MG63 (cell line): Measurements from ENCODE around the gene TMEM79. TPM values are rescaled to one million over a fixed set of nuclear protein-coding genes. Genes with fewer than 3 reads are reported as not detected.

ENCODE experiments used
- DNase-seq: peaks from one replicate; pipeline ENCODE4 v3.0.0-alpha.2; 2020
- H3K27me3 ChIP-seq: fragments of 250-450 bp; sonication (Bioruptor Pico); 2 replicates; pipeline ENCODE4 v1.5.1; 2020; ENCODE audit warnings: mild to moderate bottlenecking, moderate library complexity
- H3K36me3 ChIP-seq: fragments of 250-450 bp; sonication (Bioruptor Pico); 2 replicates; pipeline ENCODE4 v1.5.1; 2020; ENCODE audit warnings: mild to moderate bottlenecking, moderate library complexity
- H3K4me3 ChIP-seq: fragments of 250-450 bp; sonication (Bioruptor Pico); 2 replicates; pipeline ENCODE4 v1.5.1; 2020; ENCODE audit warnings: mild to moderate bottlenecking, moderate library complexity
- H3K9me3 ChIP-seq: fragments of 250-450 bp; sonication (Bioruptor Pico); 2 replicates; pipeline ENCODE4 v1.5.1; 2020; ENCODE audit warnings: mild to moderate bottlenecking, moderate library complexity
- total RNA-seq: library from RNA; depleted of rRNA; stranded (reverse); fragments of >200 nt; shearing (Covaris generic); gene quantifications from 2 replicates; pipeline ENCODE4 v1.2.3, GENCODE V29; 2014; ENCODE audit warnings: low replicate concordance; rRNA removed

The TMEM79 gene, protein sequence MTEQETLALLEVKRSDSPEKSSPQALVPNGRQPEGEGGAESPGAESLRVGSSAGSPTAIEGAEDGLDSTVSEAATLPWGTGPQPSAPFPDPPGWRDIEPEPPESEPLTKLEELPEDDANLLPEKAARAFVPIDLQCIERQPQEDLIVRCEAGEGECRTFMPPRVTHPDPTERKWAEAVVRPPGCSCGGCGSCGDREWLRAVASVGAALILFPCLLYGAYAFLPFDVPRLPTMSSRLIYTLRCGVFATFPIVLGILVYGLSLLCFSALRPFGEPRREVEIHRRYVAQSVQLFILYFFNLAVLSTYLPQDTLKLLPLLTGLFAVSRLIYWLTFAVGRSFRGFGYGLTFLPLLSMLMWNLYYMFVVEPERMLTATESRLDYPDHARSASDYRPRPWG
- total RNA-seq = 2.4 and 5.8 TPM in 2 replicates

DNA sequence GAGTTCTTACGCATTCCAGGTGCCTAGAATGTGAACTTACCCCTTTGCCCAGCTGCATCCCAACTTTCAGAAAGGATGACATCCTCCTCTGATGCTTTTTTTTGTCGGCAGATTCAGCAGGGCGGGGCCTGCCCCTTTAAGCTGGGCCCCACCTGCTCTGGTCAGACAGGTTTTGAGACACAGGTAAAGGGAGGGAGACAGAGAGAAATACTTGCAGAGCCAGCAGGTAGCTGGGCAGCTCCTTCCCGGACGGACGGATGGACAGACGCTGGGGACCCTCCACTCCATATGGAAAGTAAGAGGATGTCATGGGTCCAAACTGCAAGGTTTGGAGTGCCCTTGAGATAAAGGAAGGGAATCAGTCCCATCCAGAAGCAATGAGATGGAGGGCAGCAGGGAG lies at the start of gene TMEM79:
TSS of gene TMEM79 (plus strand) at position 214 of the 400 bp plus-strand sequence. CDS start 902 bp downstream, outside the sequence.
- Histone ChIP-seq H3K9me3 (no peaks in the 10 kb centered on the region), H3K4me3 (peak within 1 kb of the TSS; percentile 92), H3K36me3 (peaks cover 38% of the 10 kb centered on the region), H3K27me3 (no peaks in the 10 kb centered on the region)
- DNase-seq = no peak

DNA sequence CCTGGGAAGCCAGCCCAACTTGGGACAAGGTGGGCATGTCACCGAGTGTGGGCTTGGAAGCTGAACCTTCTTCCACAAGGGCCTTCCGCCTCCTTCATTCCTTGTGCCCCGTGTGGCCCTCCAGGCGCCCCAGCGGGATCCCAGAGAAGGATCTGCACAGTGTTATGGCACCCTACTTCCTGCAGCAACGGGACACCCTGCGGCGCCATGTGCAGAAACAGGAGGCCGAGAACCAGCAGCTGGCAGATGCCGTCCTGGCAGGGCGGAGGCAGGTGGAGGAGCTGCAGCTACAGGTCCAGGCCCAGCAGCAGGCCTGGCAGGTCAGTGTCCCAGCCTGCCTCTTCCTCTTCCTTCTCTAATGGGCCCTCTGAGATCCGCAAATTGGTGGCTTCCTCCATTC lies 48.0 kb upstream of the TMEM79 start:
- no peaks in the 10 kb centered on the region for H3K9me3 ChIP-seq
- H3K27me3 ChIP-seq = no peaks in the 10 kb centered on the region
- H3K36me3 ChIP-seq = peaks cover 54% of the 10 kb centered on the region
- H3K4me3 ChIP-seq = no peak overlapping the region
- no peak for DNase-seq

GRCh38 chr1:156238248-156238647 lies 45.9 kb upstream of the TMEM79 start:
- H3K9me3 ChIP-seq = no peaks in the 10 kb centered on the region
- H3K36me3 ChIP-seq = peaks cover 55% of the 10 kb centered on the region
- no peak for DNase-seq
- no peaks in the 10 kb centered on the region for H3K27me3 ChIP-seq
- H3K4me3 ChIP-seq = no peak overlapping the region

- H3K9me3 ChIP-seq = no peaks in the 10 kb centered on the region
Measured at GRCh38 chr1:156241311-156241811, 42.8 kb upstream of the TMEM79 start.

GRCh38 chr1:156241926-156242325 lies 42.2 kb upstream of the TMEM79 start, which contains the start of gene BGLAP:
TSS of gene BGLAP (plus strand) at chr1:156242184. CDS start at chr1:156242232, 48 bp downstream.
- DNase-seq = no peak
- H3K27me3 ChIP-seq = no peaks in the 10 kb centered on the region
- peaks cover 32% of the 10 kb centered on the region for H3K36me3 ChIP-seq
- H3K4me3 ChIP-seq = no peak within 1 kb of the TSS
- H3K9me3 ChIP-seq = no peaks in the 10 kb centered on the region

More at GRCh38 chr1:156241311-156241811, 42.8 kb upstream of the TMEM79 start:
- no peaks in the 10 kb centered on the region for H3K27me3 ChIP-seq
- H3K4me3 ChIP-seq = no peak overlapping the region
- peak; percentile 98 for DNase-seq
- H3K36me3 ChIP-seq = peaks cover 38% of the 10 kb centered on the region

DNA sequence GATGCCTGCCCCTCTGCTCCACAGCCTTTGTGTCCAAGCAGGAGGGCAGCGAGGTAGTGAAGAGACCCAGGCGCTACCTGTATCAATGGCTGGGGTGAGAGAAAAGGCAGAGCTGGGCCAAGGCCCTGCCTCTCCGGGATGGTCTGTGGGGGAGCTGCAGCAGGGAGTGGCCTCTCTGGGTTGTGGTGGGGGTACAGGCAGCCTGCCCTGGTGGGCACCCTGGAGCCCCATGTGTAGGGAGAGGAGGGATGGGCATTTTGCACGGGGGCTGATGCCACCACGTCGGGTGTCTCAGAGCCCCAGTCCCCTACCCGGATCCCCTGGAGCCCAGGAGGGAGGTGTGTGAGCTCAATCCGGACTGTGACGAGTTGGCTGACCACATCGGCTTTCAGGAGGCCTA lies 41.4 kb upstream of the TMEM79 start:
- DNase-seq = no peak
- Histone ChIP-seq H3K9me3 (no peaks in the 10 kb centered on the region), H3K4me3 (no peak overlapping the region), H3K27me3 (no peaks in the 10 kb centered on the region), H3K36me3 (peaks cover 29% of the 10 kb centered on the region)

DNA sequence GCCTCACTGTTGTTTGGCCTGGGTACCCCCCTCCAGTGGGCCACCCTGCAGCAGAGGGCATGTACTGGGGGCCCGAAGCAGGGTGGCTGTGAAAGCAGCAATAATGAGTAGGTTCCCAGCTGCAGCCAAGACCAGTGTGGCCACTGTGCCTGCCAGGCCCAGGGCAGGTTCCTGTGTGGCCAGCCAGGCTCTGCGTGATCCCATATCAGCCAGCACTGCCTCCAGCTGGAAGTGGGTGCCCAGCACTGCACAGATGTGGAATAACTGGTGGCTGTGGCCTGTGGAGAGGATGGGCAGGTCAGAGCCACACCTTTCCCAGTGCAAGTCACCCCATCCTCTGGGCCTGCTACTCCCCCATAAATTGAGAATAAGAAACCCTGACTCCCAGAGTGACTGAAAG lies 40.0 kb upstream of the TMEM79 start:
- H3K4me3 ChIP-seq = no peak overlapping the region
- no peaks in the 10 kb centered on the region for H3K27me3 ChIP-seq
- H3K9me3 ChIP-seq = no peaks in the 10 kb centered on the region
- no peak for DNase-seq
- peaks cover 19% of the 10 kb centered on the region for H3K36me3 ChIP-seq

DNA sequence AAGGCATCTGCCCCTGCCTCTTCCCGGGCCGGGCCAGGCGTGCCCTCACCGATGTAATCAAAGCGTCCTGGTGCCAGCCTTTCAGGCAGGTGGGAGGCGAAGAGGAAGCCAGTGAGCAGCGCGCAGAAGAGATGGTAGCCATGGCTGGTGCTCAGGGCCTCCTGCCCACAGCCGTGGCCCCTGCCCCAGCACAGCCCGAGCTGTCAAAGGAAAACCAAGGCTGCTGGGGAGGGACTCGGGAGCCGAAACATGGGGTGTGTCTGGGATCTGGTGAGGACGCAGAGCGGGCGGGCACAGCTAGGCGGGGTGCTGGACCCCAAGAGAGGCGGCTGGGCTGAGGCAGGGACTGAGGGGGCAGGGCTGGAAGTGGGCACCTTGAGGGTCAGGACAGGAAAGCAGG lies 39.4 kb upstream of the TMEM79 start:
- DNase-seq = no peak
- no peaks in the 10 kb centered on the region for H3K27me3 ChIP-seq
- peaks cover 22% of the 10 kb centered on the region for H3K36me3 ChIP-seq
- no peak overlapping the region for H3K4me3 ChIP-seq
- H3K9me3 ChIP-seq = no peaks in the 10 kb centered on the region

DNA sequence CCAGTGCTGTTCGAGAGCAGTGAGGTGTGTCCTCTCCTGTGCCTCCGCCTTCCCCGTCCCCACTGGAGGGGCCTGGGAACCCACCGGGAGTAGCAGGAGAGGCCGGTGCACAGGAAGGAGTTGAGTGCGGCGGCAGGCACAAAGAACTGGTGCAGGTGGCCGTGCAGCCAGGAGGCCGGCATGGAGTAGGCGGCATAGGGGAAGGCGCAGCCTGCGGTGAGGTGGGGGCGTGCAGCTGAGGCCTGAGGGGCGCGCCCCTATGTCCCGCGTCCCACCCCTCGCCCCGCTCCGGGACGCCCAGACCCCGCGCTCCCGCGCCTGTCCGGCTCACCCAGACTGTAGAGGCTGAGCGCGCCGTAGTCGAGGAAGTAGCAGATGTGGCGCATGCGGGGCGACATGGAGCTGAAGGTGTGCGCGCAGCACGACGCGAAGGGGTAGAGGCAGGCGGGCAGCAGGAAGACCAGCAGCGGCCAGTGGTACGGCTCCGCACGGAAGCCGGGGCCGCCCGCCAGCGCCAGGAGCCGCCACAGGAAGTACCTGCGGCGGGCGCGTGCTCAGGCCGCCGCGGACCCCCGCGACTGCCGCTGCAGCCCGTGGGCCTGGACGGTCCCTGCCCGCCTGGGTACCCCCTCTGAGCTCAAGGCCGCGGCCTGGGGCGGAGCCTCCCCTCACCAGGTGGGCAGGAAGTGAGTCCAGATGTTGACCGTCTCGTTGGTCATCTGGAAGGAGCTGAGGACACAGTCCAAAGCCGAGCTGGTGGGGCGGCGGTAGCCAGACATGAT lies 38.5 kb upstream of the TMEM79 start:
- no peak overlapping the region for H3K4me3 ChIP-seq
- no peak for DNase-seq
- H3K36me3 ChIP-seq = peaks cover 23% of the 10 kb centered on the region
- H3K27me3 ChIP-seq = no peaks in the 10 kb centered on the region
- no peaks in the 10 kb centered on the region for H3K9me3 ChIP-seq

- peaks cover 23% of the 10 kb centered on the region for H3K36me3 ChIP-seq
- H3K27me3 ChIP-seq = no peaks in the 10 kb centered on the region
- no peak overlapping the region for H3K4me3 ChIP-seq
- DNase-seq = no peak
- H3K9me3 ChIP-seq = no peaks in the 10 kb centered on the region
Measured at GRCh38 chr1:156246241-156246780, 37.8 kb upstream of the TMEM79 start.

GRCh38 chr1:156246781-156247459 lies 37.2 kb upstream of the TMEM79 start:
- H3K9me3 ChIP-seq = no peaks in the 10 kb centered on the region
- DNase-seq = peak; percentile 56
- no peaks in the 10 kb centered on the region for H3K27me3 ChIP-seq
- no peak overlapping the region for H3K4me3 ChIP-seq
- peaks cover 29% of the 10 kb centered on the region for H3K36me3 ChIP-seq

GRCh38 chr1:156247460-156248322 lies 36.4 kb upstream of the TMEM79 start, which contains the start of gene PAQR6:
TSS of gene PAQR6 (minus strand) at chr1:156248056. CDS start at chr1:156246731, 1,325 bp downstream.
- DNase-seq = no peak
- H3K36me3 ChIP-seq = peaks cover 37% of the 10 kb centered on the region
- no peak within 1 kb of the TSS for H3K4me3 ChIP-seq
- no peaks in the 10 kb centered on the region for H3K27me3 ChIP-seq
- H3K9me3 ChIP-seq = no peaks in the 10 kb centered on the region

GRCh38 chr1:156248323-156248683 lies 35.8 kb upstream of the TMEM79 start:
- Histone ChIP-seq H3K4me3 (no peak overlapping the region), H3K9me3 (no peaks in the 10 kb centered on the region), H3K36me3 (peaks cover 43% of the 10 kb centered on the region), H3K27me3 (no peaks in the 10 kb centered on the region)
- DNase-seq = no peak

DNA sequence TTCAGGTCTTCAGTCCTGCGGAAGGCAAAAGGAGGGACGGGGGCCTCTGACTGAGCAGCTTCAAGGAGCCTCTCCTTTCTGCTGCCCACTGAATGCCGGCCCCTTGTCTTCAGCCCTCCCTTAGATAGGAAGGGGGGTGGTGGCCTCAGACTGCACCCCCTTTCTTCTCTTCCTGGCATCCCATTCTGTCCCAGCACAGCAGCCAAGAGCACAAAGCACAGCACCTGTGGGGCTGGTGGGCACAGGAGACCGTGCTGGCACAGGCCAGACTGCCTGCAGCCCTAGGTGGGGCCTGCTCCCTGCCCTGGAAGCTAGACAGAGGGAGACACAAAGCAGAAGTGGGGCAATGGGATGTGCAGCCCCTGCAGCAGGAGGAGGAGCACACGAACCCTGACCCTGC lies 34.5 kb upstream of the TMEM79 start:
- peaks cover 56% of the 10 kb centered on the region for H3K36me3 ChIP-seq

DNA sequence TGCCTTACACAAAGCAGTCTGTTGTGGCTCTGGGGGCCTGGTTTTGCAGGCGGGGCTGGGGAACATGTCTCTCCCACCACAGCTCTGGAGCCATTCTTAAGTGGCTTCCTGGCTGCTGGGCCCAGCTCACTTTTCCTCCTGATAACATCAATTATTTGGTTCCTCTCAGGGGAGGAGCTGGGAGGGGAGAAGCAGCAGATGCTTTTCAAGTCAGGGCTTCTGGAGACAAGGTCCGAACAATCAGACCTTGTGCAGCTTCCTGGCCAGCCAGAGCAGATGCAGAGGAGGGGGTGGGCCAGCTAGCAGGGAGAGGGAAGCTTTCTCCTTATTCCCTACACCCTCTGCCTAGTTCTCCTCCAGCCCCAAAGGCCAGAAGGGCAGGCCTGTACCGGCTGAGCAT lies 32.6 kb upstream of the TMEM79 start:
- Histone ChIP-seq H3K36me3 (peaks cover 73% of the 10 kb centered on the region), H3K4me3 (no peak overlapping the region), H3K27me3 (no peaks in the 10 kb centered on the region), H3K9me3 (no peaks in the 10 kb centered on the region)
- DNase-seq = no peak

More for the DNA sequence above, 34.5 kb upstream of the TMEM79 start:
- DNase-seq = no peak
- Histone ChIP-seq H3K27me3 (no peaks in the 10 kb centered on the region), H3K9me3 (no peaks in the 10 kb centered on the region), H3K4me3 (no peak overlapping the region)

GRCh38 chr1:156253634-156254033 lies 30.5 kb upstream of the TMEM79 start:
- Histone ChIP-seq H3K9me3 (no peaks in the 10 kb centered on the region), H3K36me3 (peaks cover 94% of the 10 kb centered on the region), H3K4me3 (no peak overlapping the region), H3K27me3 (no peaks in the 10 kb centered on the region)
- no peak for DNase-seq
